D721Med (cell line): ENCODE data around the gene SDS.
"Not testable (repeated sequence)": the region's sequence is repeated elsewhere in the genome, so short reads cannot be mapped to it uniquely, and the experiment has no call there.

Experiments used
- DNase-seq: peaks from one replicate; pipeline ENCODE4 v3.0.0; 2011; ENCODE audit warnings: low spot score; ENCODE audit not compliant: insufficient read length
- FAIRE-seq: peaks from 2 replicates; lab custom pipeline; 2011; peaks lifted over from hg19 to GRCh38; lab: Jason Lieb, UNC
- TF ChIP-seq, protein P1 (sequence below): IDR thresholded peaks from 2 replicates; pipeline ENCODE4 v1.5.1; 2012; ENCODE audit warnings: mild to moderate bottlenecking, control low read depth; ENCODE audit not compliant: insufficient read depth; ENCODE audit errors: missing control alignments

The SDS gene

DNA sequence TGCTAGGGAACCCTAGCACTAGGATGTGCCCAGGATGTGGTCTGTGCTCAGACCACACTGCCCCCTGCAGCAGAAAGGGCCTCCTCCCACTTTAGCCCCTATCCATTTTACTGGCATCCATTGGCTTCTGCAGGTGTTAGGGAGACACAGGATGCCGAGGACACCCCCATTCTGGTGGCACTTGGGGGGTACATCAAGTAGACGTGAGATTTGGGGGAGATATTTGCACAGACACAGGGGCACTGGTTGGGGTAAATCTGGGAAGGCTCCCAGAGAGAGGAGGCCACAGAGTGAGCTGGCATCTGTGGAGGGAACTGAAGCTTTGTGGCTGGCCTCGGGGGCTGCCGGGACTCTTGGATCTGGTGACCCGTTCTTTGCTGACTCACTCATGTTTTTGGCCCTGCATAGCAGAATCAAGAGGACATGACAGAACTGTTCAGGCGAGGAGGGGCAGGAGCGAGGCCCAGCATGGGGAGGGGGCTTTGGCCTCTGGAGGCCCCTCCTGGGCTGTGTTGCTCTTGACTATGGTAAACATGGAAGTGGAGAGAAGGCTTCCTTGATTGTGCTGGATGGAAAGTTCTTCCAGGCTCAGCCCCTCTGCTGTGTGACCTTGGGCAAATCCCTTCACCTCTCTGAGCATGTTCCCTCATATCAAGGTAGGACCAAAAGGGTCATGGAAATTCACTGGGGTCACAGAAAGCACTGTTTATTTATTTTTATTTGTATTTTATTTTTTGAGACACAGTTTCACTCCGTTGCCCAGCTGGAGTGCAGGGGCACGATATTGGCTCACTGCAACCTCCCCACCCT lies 43.5 kb downstream of the SDS start:
- FAIRE-seq (no peak), DNase-seq (no peak)
- TF ChIP-seq, protein P1, sequence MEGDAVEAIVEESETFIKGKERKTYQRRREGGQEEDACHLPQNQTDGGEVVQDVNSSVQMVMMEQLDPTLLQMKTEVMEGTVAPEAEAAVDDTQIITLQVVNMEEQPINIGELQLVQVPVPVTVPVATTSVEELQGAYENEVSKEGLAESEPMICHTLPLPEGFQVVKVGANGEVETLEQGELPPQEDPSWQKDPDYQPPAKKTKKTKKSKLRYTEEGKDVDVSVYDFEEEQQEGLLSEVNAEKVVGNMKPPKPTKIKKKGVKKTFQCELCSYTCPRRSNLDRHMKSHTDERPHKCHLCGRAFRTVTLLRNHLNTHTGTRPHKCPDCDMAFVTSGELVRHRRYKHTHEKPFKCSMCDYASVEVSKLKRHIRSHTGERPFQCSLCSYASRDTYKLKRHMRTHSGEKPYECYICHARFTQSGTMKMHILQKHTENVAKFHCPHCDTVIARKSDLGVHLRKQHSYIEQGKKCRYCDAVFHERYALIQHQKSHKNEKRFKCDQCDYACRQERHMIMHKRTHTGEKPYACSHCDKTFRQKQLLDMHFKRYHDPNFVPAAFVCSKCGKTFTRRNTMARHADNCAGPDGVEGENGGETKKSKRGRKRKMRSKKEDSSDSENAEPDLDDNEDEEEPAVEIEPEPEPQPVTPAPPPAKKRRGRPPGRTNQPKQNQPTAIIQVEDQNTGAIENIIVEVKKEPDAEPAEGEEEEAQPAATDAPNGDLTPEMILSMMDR, result no peak

- DNase-seq (no peak), FAIRE-seq (no peak)
- TF ChIP-seq, protein P1, result no peak
Measured at GRCh38 chr12:113359133-113359938, 44.4 kb downstream of the SDS start.

GRCh38 chr12:113358381-113359132 lies 45.1 kb downstream of the SDS start, which contains the start of gene PLBD2:
PLBD2 (plus strand) TSS chr12:113358587; CDS start chr12:113358601, 14 bp downstream.
- TF ChIP-seq, protein P1, result no peak
- FAIRE-seq (no peak), DNase-seq (peak; percentile 92)

DNA sequence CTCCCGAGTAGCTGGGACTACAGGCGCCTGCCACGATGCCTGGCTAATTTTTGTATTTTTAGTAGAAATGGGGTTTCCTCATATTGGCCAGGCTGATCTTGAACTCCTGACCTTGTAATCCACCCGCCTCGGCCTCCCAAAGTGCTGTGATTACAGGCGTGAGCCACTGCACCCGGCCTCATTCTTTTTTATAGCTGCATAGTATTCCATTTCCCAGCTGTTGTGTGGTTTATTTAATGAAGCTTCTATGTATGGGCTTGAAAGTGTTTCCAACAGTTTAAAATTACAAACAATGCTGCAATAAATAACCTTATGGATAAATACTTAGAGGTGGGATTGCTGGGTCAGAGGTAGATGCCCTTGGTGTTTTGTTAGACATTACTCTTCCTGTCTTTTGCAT lies 49.5 kb downstream of the SDS start:
- FAIRE-seq, DNase-seq: not testable (repeated sequence)

DNA sequence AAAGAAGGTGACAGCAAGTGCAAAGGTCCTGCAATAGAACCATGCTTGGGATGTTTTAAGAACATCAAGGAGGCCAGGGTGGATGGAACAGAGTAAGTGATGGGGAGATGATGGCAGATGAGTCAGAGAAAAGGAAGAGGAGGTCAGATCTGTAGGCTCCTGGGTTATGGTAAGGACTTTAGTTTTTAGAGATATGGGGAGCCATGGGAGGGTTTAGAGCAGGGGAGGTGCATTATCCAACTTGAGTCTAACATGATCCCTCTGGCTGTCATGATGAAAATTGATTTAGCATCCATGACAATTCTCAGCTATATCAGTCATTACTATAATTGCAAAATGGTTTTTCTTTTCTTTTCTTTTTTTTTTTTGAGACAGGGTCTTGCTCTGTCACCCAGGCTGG lies 52.6 kb downstream of the SDS start:
- DNase-seq (no peak), FAIRE-seq (no peak)
- TF ChIP-seq, protein P1, result no peak

GRCh38 chr12:113348849-113349536 lies 54.7 kb downstream of the SDS start:
- FAIRE-seq, result no peak

More at GRCh38 chr12:113348849-113349536, 54.7 kb downstream of the SDS start:
- no peak for DNase-seq
- TF ChIP-seq, protein P1, result no peak
